ENCODE measurements around the gene OLFM4.
A peak's percentile ranks its signal among the peaks of the same experiment; 100 is the strongest.

OLFM4 gene

DNA sequence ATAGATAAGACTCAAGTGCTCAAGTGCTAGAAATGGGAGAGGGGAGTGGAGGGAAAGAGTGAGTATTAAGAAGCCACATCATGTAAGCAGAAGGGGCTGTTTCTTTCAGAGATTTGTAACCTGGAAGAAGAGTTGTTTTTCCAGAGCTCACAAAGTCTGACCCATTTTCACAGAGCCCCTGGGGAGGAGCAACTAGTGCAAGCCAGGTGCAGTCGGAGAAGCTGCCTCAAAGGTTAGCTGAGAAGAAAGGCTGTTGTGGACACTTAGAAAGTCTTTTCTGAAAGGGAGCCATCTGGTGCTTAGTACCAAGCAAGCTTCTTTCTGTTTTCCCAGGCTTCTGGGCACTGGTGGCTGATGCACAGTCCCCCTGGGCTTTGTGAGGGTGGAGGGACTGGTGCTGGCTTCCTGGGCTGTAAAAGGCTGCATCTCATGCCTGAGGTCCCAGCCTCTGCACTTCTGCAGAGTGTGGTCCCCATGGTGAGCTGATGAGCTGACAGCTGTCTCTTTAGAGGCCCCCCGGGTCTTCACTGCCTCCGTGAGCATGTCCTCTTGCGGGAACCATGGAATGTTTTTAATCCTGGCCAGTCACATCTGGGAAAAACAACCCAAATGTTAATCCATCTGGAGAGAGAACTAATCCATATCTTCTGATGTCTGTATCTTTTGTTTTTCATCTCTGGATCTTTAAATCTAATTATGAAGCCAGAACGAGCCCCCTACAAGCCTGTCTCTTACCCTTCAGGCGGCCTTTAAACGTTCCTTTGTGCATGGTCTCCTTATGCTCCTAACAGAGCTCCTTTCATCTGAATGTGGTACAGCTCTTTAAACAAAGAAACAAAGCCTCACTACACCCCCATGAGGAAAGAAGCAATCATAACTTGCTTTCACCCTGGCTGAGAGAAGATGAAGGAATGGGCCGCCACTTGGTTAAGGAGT lies 40.2 kb downstream of the OLFM4 start:
- DNase-seq (ENCODE audit: low spot score) = peak; percentile 43

DNA sequence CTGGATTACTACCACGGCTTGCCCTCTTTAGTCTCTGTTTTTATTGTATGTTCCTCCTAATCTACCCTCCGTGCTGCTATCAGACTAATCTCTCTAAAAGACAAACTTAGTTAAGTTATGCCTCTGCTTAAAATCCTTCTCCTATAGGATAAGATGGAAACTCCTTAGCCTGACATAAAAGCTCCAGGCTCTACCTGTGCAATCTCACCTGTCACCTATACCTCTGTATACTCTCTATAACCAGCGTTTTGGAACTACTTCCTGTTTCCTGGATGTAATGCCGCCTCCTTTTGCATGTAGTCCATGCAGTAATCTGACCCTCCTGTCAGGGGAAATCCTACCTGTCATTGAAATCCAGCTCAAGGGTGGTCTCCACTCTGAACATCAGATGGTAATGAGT lies 41.2 kb downstream of the OLFM4 start:
- DNase-seq (ENCODE audit: low spot score) = no peak

GRCh38 chr13:53073711-53074110 lies 45.1 kb downstream of the OLFM4 start:
- DNase-seq (ENCODE audit: low spot score) = no peak

DNA sequence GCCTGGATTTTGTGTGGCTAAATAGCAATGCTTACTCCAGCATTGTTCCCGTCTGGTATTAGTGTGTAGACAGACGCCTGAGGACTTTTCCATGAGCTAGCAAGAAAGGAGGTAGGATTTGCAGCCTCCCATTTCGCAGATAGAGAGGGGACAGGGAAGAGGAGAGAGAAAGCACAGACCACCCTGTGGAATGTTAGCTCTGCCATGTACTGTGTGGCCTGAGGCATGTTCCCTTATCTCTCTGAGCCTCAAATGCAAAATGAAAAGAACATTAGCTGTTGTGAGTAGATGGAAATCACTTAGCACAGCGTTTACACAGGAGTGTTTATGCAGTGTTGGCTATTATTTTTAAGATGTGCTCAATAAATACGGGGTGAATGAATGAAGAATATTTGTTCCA lies 45.5 kb downstream of the OLFM4 start:
- DNase-seq (ENCODE audit: low spot score) = no peak

GRCh38 chr13:53075356-53076041 lies 46.9 kb downstream of the OLFM4 start:
- DNase-seq (ENCODE audit: low spot score) = no peak

GRCh38 chr13:53079691-53080090 lies 51.1 kb downstream of the OLFM4 start:
- no peak for DNase-seq (ENCODE audit: low spot score)

GRCh38 chr13:53088871-53089270 lies 60.3 kb downstream of the OLFM4 start:
- DNase-seq (ENCODE audit: low spot score) = no peak

- no peak for DNase-seq (ENCODE audit: low spot score)
These were observed 61.3 kb downstream of the OLFM4 start for GRCh38 chr13:53089951-53090350.

DNA sequence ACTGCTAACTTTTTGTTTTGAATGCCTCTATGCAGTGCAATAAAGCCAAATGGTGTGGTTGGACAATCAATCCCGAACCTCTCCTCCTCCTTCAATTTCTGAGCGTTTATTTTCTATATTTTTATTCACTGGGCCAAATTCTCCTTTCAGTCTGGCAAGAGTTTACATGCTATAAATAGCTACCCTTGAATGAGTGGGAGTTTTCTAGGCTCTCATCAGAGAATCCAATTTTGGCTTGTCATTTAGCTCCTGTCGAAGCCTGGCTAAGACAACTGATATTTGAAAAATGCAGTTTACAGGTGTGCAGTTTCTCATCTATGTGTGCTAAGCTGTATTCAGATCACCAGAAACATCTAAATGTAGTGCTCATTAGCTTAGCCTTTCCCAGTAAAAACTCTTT lies 61.8 kb downstream of the OLFM4 start:
- DNase-seq (ENCODE audit: low spot score) = no peak

GRCh38 chr13:53092931-53093330 lies 64.3 kb downstream of the OLFM4 start:
- no peak for DNase-seq (ENCODE audit: low spot score)

GRCh38 chr13:53098455-53098854 lies 69.8 kb downstream of the OLFM4 start:
- no peak for DNase-seq (ENCODE audit: low spot score)

- no peak for DNase-seq (ENCODE audit: low spot score)
These were observed 71.9 kb downstream of the OLFM4 start for GRCh38 chr13:53100394-53101063.
